HG03280 (cell line): ENCODE measurements around the gene ECI1.
"Not testable (repeated sequence)": the region's sequence is repeated elsewhere in the genome, so short reads cannot be mapped to it uniquely, and the experiment has no call there.

Experiments used
- ATAC-seq: cut with Tn5 transposase; IDR thresholded peaks from one replicate; pipeline ENCODE4 v1.9.1; 2021; ENCODE audit warnings: mild to moderate bottlenecking, moderate library complexity; ENCODE audit not compliant: unreplicated experiment

ECI1 gene

GRCh38 chr16:2256531-2257140, 5.2 kb upstream of the ECI1 start:
- ATAC-seq: no peak

- ATAC-seq: no peak
These were observed 1.9 kb upstream of the ECI1 start for GRCh38 chr16:2253293-2253692.

- ATAC-seq: no peak
These were observed 1.4 kb upstream of the ECI1 start for GRCh38 chr16:2252806-2253148.

GRCh38 chr16:2250652-2251295, 613 bp downstream of the ECI1 start:
- ATAC-seq: no peak

GRCh38 chr16:2246301-2246885, 5.0 kb downstream of the ECI1 start:
- no peak for ATAC-seq

- no peak for ATAC-seq
These were observed 6.2 kb downstream of the ECI1 start for GRCh38 chr16:2244926-2245795.

- ATAC-seq: no peak
These were observed 7.1 kb downstream of the ECI1 start for GRCh38 chr16:2244301-2244700.

GRCh38 chr16:2243781-2244180, 7.6 kb downstream of the ECI1 start:
- ATAC-seq: no peak

GRCh38 chr16:2243031-2243528, 8.3 kb downstream of the ECI1 start:
- ATAC-seq: no peak

- ATAC-seq: no peak
These were observed 8.8 kb downstream of the ECI1 start for GRCh38 chr16:2242598-2242997.

GRCh38 chr16:2240331-2240730, 11.1 kb downstream of the ECI1 start:
- ATAC-seq: not testable (repeated sequence)

- ATAC-seq: no peak
These were observed 12.3 kb downstream of the ECI1 start for GRCh38 chr16:2238838-2239675.

GRCh38 chr16:2238150-2238837, 13.1 kb downstream of the ECI1 start:
- no peak for ATAC-seq

- no peak for ATAC-seq
These were observed 13.8 kb downstream of the ECI1 start for GRCh38 chr16:2237493-2238149.

- ATAC-seq: no peak
These were observed 14.3 kb downstream of the ECI1 start for GRCh38 chr16:2237102-2237482.

- ATAC-seq: no peak
These were observed 14.9 kb downstream of the ECI1 start, which contains the start of gene DNASE1L2 for GRCh38 chr16:2236337-2237101. Gene DNASE1L2, plus strand, starts transcription at chr16:2236444. Its CDS starts 373 bp downstream, at chr16:2236817.

GRCh38 chr16:2235695-2236336, 15.6 kb downstream of the ECI1 start:
- no peak for ATAC-seq

GRCh38 chr16:2235234-2235651, 16.1 kb downstream of the ECI1 start:
- ATAC-seq: no peak
